Measurements from ENCODE around the gene ARL15. TPM values are rescaled to one million over a fixed set of nuclear protein-coding genes. Genes with fewer than 3 reads are reported as not detected.

The ARL15 gene
- total and polyA plus RNA-seq, 2 of the 4 experiments (the other 2 are of a cell fraction): 7.3 to 19.2 TPM

DNA sequence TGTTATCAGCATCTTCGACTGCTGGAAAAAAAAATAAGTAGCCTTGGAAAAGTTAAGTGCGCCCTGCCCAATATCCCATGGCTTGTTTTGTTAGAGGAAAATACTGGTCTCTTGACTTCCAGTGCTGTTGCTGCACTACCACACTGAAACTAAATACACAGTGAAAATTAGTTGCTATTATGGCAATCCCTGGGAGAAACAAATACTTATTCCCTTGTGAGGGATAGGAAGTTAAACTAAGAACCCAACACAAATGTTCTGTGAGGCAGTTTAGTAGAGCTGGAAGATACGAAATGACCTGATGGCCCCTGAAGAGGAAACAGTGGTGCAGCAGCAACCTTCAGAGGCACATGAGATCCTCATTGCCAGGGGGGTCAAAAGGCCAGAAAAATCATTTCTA, 164.0 kb downstream of the ARL15 start:
- Histone ChIP-seq H4K20me1 (ENCODE audit: insufficient read depth, low read length) (no peaks in the 10 kb centered on the region), H3K36me3 (ENCODE audit: control insufficient read depth, insufficient read depth, low read length) (no peaks in the 10 kb centered on the region), H3K4me3 (ENCODE audit: insufficient read depth, low read depth, low read length) (no peak overlapping the region), H3K4me1 (ENCODE audit: control insufficient read depth, insufficient read depth, low read length) (no peaks in the 10 kb centered on the region), H4K5ac (ENCODE audit: low read depth, low read length) (no peak overlapping the region), H3K27ac (ENCODE audit: insufficient read depth, low read length) (no peak overlapping the region), H3K18ac (ENCODE audit: low read depth, low read length) (no peak overlapping the region), H3K9me1 (ENCODE audit: insufficient read depth, low read length) (no peaks in the 10 kb centered on the region), H3K23ac (ENCODE audit: low read depth, low read length) (no peak overlapping the region), H3K14ac (replicated peaks; ENCODE audit: low read depth, low read length) (no peak overlapping the region), H2BK5ac (ENCODE audit: low read depth, low read length, poor library complexity, severe bottlenecking) (no peak overlapping the region), H2AK9ac (replicated peaks; ENCODE audit: low read depth, low read length, poor library complexity) (no peak overlapping the region), H4K91ac (ENCODE audit: insufficient read depth, low read depth, low read length) (no peak overlapping the region), H3K79me1 (ENCODE audit: low read depth in 1 of 2, low read length in 2 of 2) (no peaks in the 10 kb centered on the region), H2BK15ac (ENCODE audit: low read depth, low read length) (no peak overlapping the region), H2BK20ac (ENCODE audit: low read depth, low read length) (no peak overlapping the region), H3K56ac (ENCODE audit: extremely low read depth, insufficient read depth, low read length) (no peak overlapping the region), H3K4ac (ENCODE audit: low read depth, low read length) (no peak overlapping the region), H2AK5ac (ENCODE audit: low read depth, low read length) (no peak overlapping the region), H2BK120ac (ENCODE audit: low read depth, low read length) (no peak overlapping the region), H3K9me3 (ENCODE audit: control insufficient read depth, insufficient read depth, low read length) (no peaks in the 10 kb centered on the region), H4K8ac (ENCODE audit: low read depth in 2 of 2, low read length in 2 of 2) (no peak overlapping the region), H3K27me3 (ENCODE audit: control insufficient read depth, insufficient read depth, low read length) (no peaks in the 10 kb centered on the region), H2AFZ (replicated peaks; ENCODE audit: low read length, poor library complexity) (no peak overlapping the region), H3K4me2 (ENCODE audit: low read depth, low read length) (no peak overlapping the region), H3K9ac (ENCODE audit: low read depth, low read length) (no peak overlapping the region)
- ChIA-PET POLR2A (ENCODE audit: unreplicated experiment) (no interaction called here), CTCF (no interaction called here)
- dilution Hi-C loops (cut with HindIII; ENCODE audit: low sequenced_read_pairs, unreplicated experiment) (no loop called here), in situ Hi-C loops (cut with MboI; ENCODE audit: low sequenced_read_pairs) (no loop called here), intact Hi-C loops (cut with micrococcal nuclease) (no loop called here)
- DNase-seq: no peak
- ATAC-seq (ENCODE audit: low read depth): no peak
- TF ChIP-seq SMC3 (IDR thresholded peaks at IDR 0.05; ENCODE audit: low read depth, low read length) (no peak), MAZ (IDR thresholded peaks at IDR 0.05; ENCODE audit: borderline replicate concordance, low read depth, low read length) (no peak), CHD1 (IDR thresholded peaks at IDR 0.05; ENCODE audit: low read depth, low read length) (no peak), RCOR1 (IDR thresholded peaks at IDR 0.05; ENCODE audit: insufficient replicate concordance, low read length) (no peak), NFE2L2 (IDR thresholded peaks at IDR 0.05; ENCODE audit: low read depth, low read length) (no peak), MXI1 (IDR thresholded peaks at IDR 0.05; ENCODE audit: borderline replicate concordance, low read depth, low read length) (no peak), FOS (IDR thresholded peaks at IDR 0.05; ENCODE audit: low read depth, low read length) (no peak), MAFK (IDR thresholded peaks at IDR 0.05; ENCODE audit: low read depth, low read length) (no peak), RFX5 (IDR thresholded peaks at IDR 0.05; ENCODE audit: low read depth, low read length) (no peak), CEBPB (IDR thresholded peaks at IDR 0.05; ENCODE audit: low read depth, low read length) (no peak), POLR2A (IDR thresholded peaks at IDR 0.05; ENCODE audit: low read depth, low read length) (no peak), BHLHE40 (IDR thresholded peaks at IDR 0.05; ENCODE audit: low read depth, low read length) (no peak), RAD21 (IDR thresholded peaks at IDR 0.05; ENCODE audit: low read length) (no peak)
- TF ChIP-seq, protein P1, sequence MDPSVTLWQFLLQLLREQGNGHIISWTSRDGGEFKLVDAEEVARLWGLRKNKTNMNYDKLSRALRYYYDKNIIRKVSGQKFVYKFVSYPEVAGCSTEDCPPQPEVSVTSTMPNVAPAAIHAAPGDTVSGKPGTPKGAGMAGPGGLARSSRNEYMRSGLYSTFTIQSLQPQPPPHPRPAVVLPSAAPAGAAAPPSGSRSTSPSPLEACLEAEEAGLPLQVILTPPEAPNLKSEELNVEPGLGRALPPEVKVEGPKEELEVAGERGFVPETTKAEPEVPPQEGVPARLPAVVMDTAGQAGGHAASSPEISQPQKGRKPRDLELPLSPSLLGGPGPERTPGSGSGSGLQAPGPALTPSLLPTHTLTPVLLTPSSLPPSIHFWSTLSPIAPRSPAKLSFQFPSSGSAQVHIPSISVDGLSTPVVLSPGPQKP (IDR thresholded peaks at IDR 0.05; ENCODE audit: borderline replicate concordance, low read depth, low read length): no peak
- TF ChIP-seq, protein P2, sequence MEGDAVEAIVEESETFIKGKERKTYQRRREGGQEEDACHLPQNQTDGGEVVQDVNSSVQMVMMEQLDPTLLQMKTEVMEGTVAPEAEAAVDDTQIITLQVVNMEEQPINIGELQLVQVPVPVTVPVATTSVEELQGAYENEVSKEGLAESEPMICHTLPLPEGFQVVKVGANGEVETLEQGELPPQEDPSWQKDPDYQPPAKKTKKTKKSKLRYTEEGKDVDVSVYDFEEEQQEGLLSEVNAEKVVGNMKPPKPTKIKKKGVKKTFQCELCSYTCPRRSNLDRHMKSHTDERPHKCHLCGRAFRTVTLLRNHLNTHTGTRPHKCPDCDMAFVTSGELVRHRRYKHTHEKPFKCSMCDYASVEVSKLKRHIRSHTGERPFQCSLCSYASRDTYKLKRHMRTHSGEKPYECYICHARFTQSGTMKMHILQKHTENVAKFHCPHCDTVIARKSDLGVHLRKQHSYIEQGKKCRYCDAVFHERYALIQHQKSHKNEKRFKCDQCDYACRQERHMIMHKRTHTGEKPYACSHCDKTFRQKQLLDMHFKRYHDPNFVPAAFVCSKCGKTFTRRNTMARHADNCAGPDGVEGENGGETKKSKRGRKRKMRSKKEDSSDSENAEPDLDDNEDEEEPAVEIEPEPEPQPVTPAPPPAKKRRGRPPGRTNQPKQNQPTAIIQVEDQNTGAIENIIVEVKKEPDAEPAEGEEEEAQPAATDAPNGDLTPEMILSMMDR (conservative IDR thresholded peaks at IDR 0.05; ENCODE audit: low read depth, low read length): no peak
- TF ChIP-seq, protein P3, sequence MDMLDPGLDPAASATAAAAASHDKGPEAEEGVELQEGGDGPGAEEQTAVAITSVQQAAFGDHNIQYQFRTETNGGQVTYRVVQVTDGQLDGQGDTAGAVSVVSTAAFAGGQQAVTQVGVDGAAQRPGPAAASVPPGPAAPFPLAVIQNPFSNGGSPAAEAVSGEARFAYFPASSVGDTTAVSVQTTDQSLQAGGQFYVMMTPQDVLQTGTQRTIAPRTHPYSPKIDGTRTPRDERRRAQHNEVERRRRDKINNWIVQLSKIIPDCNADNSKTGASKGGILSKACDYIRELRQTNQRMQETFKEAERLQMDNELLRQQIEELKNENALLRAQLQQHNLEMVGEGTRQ (IDR thresholded peaks at IDR 0.05; ENCODE audit: low read depth, low read length): no peak
- BruUV-seq (replicated peaks): no TSS peak
- WGBS, 2 experiments (ENCODE audit: extremely low coverage in 2 of 2, insufficient read length in 1 of 2): no CpG with 5 or more reads among the region's 3 CpGs
